Measurements from ENCODE around the gene CGNL1. TPM values are rescaled to one million over a fixed set of nuclear protein-coding genes. Genes with fewer than 3 reads are reported as not detected.
A peak's percentile ranks its signal among the peaks of the same experiment; 100 is the strongest.

The CGNL1 gene
- total and polyA plus RNA-seq, 8 donors, result 26.5 to 68.1 (median 34.5) TPM

DNA sequence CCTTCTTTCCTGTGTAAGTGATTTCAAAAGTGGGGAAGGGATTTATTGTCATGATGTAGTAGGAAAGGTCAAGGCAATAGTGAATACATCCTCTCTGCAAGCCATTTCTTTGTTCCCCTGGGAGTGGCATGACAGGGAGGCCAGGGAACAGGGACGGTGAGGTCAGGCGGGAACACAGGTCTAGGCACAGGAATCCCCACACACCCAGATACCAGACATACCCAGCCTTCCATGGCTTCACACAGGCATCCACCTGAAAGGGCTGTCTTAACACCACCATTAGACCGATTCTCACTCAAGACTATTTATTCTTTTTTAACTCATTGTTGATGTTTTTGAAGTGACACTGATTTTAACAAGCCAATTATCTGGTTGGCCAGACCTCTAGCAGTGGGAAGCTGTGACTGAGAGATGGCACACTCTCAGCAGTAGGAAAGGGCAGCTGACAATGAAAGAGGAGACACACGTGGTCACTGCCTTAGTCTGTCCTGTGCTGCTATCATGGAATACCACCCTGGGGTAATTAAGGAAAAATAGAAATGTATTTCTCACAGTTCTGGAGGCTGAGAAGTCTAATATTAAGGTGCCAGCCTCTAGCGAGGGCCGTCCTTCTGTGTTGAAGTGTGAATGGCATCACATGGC lies 140.8 kb downstream of the CGNL1 start:
- no peaks in the 10 kb centered on the region for H3K36me3 ChIP-seq
- intact Hi-C loops (cut with DNase I), result no loop called here
- no peaks in the 10 kb centered on the region for H3K27me3 ChIP-seq
- peaks cover 6 to 19% of the 10 kb centered on the region in 2 donors for H3K4me1 ChIP-seq
- no peak for ATAC-seq
- H3K9me3 ChIP-seq, result no peaks in the 10 kb centered on the region
- TF ChIP-seq CTCF (IDR thresholded peaks at IDR 0.05), result no peak
- peak overlapping the region; percentile 30 to 42 for H3K27ac ChIP-seq
- no peak overlapping the region for H3K4me3 ChIP-seq
- DNase-seq, result no peak

DNA sequence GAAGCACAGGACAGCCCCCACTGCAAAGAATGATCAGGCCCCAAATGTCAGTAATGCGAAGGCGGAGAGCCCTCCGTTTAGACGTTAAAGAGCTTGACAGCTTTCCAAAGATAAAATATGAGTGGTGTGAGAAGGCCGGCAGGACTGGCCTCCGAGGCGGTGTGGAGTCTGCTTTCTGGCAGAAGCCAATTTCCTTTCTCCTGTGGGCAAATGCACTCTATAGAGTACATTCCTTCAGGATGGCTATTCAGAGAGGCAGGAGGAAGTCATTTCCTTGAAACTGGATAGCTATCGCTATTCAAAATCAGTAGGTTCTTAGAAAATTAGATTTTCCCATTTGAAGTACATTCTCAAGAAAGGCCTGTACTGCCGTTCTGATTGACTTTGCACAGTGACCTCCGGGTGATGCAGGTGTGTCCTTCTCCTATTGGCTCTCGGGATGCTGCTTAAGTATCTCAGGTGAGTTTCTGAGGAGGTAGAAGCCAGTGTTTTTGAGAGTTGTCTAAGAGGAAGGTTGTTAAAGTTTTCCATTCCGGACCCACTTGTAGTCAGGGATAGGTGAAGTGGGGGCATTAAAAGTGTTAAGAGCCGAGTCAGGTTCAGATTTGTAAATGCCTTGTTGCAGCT lies 142.6 kb downstream of the CGNL1 start:
- H3K36me3 ChIP-seq, result no peaks in the 10 kb centered on the region
- DNase-seq, result peak in 1 of 4 donors; percentile 51
- H3K9me3 ChIP-seq, result no peaks in the 10 kb centered on the region

GRCh38 chr15:57519806-57520205 lies 143.5 kb downstream of the CGNL1 start:
- no peak overlapping the region for H3K27ac ChIP-seq
- TF ChIP-seq CTCF (IDR thresholded peaks at IDR 0.05), result no peak
- DNase-seq (no peak), ATAC-seq (no peak)
- H3K27me3 ChIP-seq, result no peaks in the 10 kb centered on the region
- no peaks in the 10 kb centered on the region for H3K36me3 ChIP-seq
- no peaks in the 10 kb centered on the region for H3K9me3 ChIP-seq
- peaks cover 6 to 20% of the 10 kb centered on the region in 2 donors for H3K4me1 ChIP-seq
- intact Hi-C loops (cut with DNase I), result loop anchor here in 1 of 2 donors (5.0 kb wide), 1 partner anchor 173 kb away; no protein-coding TSS in a partner anchor
- H3K4me3 ChIP-seq, result no peak overlapping the region

More for the DNA sequence above, 142.6 kb downstream of the CGNL1 start:
- Histone ChIP-seq H3K4me1 (peaks cover 6 to 20% of the 10 kb centered on the region in 2 donors), H3K27me3 (no peaks in the 10 kb centered on the region), H3K27ac (peak overlapping the region; percentile 48 to 57), H3K4me3 (no peak overlapping the region)
- intact Hi-C loops (cut with DNase I), result no loop called here
- ATAC-seq, result peak; percentile 85
- TF ChIP-seq CTCF (IDR thresholded peaks at IDR 0.05), result no peak

DNA sequence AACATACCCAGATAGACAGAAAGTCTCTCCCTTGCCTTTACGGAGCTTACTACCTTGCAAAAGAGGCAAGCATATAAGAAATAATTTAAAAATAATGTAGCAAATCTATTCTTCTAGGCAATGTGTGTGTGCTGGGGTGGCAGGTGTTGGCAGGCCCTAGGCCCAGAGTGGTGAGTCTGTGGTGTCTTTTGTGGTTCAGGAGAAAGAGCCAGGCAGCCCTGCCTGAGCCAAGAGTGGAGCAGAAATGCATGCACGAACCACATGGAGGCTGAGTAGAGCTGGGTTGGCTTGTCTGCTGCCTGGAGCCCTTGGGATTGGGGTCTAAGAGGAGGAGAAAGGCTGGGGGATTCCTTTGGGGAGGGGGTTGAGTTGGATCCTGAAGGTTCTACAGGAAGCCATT lies 145.2 kb downstream of the CGNL1 start:
- DNase-seq (no peak), ATAC-seq (no peak)
- Histone ChIP-seq H3K27me3 (no peaks in the 10 kb centered on the region), H3K27ac (no peak overlapping the region), H3K4me1 (peaks cover 6 to 18% of the 10 kb centered on the region in 2 donors), H3K36me3 (no peaks in the 10 kb centered on the region), H3K9me3 (no peaks in the 10 kb centered on the region), H3K4me3 (no peak overlapping the region)
- TF ChIP-seq CTCF (IDR thresholded peaks at IDR 0.05), result no peak
- intact Hi-C loops (cut with DNase I), result loop anchor here in 1 of 2 donors (5.0 kb wide), 1 partner anchor 174 kb away; no protein-coding TSS in a partner anchor

GRCh38 chr15:57522148-57522547 lies 145.8 kb downstream of the CGNL1 start:
- Histone ChIP-seq H3K4me3 (no peak overlapping the region), H3K27me3 (no peaks in the 10 kb centered on the region), H3K36me3 (no peaks in the 10 kb centered on the region), H3K27ac (peak overlapping the region in 1 of 2 donors; percentile 34), H3K4me1 (peaks cover 4 to 16% of the 10 kb centered on the region in 2 donors), H3K9me3 (no peaks in the 10 kb centered on the region)
- intact Hi-C loops (cut with DNase I), result loop anchor here in 1 of 2 donors (5.0 kb wide), 1 partner anchor 175 kb away; no protein-coding TSS in a partner anchor
- ATAC-seq (peak; percentile 16), DNase-seq (no peak)
- TF ChIP-seq CTCF (IDR thresholded peaks at IDR 0.05), result no peak

Measured in left lung (tissue), 10 donors.